HEK293T (cell line): ENCODE data around the gene TCF12.

ENCODE experiments used
- BHLHE40 ChIP-seq: fragments of 450-650 bp; IDR thresholded peaks from 2 replicates; pipeline ENCODE4 v1.6.1; 2016; ENCODE audit warnings: mild to moderate bottlenecking, moderate library complexity, borderline replicate concordance
- CTBP1 ChIP-seq: fragments of 450-650 bp; IDR thresholded peaks from 2 replicates; pipeline ENCODE4 v1.6.1; 2016; ENCODE audit warnings: borderline replicate concordance
- ELF4 ChIP-seq: fragments of 450-650 bp; IDR thresholded peaks from 2 replicates; pipeline ENCODE4 v1.6.1; 2017; ENCODE audit warnings: antibody characterized with exemption
- FOXA1 ChIP-seq: fragments of 450-650 bp; IDR thresholded peaks from 2 replicates; pipeline ENCODE4 v1.6.1; 2016; ENCODE audit warnings: mild to moderate bottlenecking
- FOXM1 ChIP-seq: fragments of 450-650 bp; IDR thresholded peaks from 2 replicates; pipeline ENCODE4 v1.6.1; 2017; ENCODE audit warnings: mild to moderate bottlenecking, borderline replicate concordance
- HDGF ChIP-seq: fragments of 450-650 bp; IDR thresholded peaks from 2 replicates; pipeline ENCODE4 v1.6.1; 2017; ENCODE audit warnings: antibody characterized with exemption, borderline replicate concordance
- SP1 ChIP-seq: fragments of 450-650 bp; IDR thresholded peaks from 2 replicates; pipeline ENCODE4 v1.6.1; 2017
- SUZ12 ChIP-seq: fragments of 450-650 bp; IDR thresholded peaks from 2 replicates; pipeline ENCODE4 v1.6.1; 2016; ENCODE audit warnings: mild to moderate bottlenecking
- TARDBP ChIP-seq: fragments of 450-650 bp; IDR thresholded peaks from 2 replicates; pipeline ENCODE4 v1.6.1; 2016
- ZNF384 ChIP-seq: fragments of 450-650 bp; IDR thresholded peaks from 2 replicates; pipeline ENCODE4 v1.6.1; 2016
- TF ChIP-seq, protein P1 (sequence below): fragments of 450-650 bp; IDR thresholded peaks from 2 replicates; pipeline ENCODE4 v1.6.1; 2016

DNA sequence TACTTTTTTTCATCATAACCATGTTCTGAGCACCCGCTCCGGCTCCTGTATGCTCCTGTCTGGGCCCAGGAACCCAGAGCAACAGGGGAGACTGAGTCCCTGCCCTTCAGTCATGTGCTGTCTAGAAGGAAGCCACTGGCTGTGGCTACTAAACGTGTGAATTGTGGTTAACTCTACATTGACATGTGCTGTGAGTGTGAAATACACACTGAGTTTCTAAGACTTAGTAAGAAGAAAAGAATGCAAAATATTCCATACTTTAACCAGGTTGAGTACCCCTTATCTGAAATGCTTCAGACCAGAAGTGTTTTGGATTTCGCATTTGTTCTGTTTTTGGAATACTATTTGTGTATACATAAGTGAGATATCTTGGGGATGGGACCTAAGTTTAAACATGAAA lies 415.0 kb downstream of the TCF12 start:
- no peak for TF ChIP-seq CTBP1
- no peak for TF ChIP-seq HDGF
- TF ChIP-seq FOXM1: no peak
- TF ChIP-seq TARDBP: no peak
- no peak for TF ChIP-seq ZNF384
- no peak for TF ChIP-seq FOXA1
- no peak for TF ChIP-seq SP1
- no peak for TF ChIP-seq BHLHE40
- no peak for TF ChIP-seq ELF4
- no peak for TF ChIP-seq SUZ12
- TF ChIP-seq, protein P1, sequence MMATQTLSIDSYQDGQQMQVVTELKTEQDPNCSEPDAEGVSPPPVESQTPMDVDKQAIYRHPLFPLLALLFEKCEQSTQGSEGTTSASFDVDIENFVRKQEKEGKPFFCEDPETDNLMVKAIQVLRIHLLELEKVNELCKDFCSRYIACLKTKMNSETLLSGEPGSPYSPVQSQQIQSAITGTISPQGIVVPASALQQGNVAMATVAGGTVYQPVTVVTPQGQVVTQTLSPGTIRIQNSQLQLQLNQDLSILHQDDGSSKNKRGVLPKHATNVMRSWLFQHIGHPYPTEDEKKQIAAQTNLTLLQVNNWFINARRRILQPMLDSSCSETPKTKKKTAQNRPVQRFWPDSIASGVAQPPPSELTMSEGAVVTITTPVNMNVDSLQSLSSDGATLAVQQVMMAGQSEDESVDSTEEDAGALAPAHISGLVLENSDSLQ: no peak
